Measurements from ENCODE around the gene LIX1L.

DNA sequence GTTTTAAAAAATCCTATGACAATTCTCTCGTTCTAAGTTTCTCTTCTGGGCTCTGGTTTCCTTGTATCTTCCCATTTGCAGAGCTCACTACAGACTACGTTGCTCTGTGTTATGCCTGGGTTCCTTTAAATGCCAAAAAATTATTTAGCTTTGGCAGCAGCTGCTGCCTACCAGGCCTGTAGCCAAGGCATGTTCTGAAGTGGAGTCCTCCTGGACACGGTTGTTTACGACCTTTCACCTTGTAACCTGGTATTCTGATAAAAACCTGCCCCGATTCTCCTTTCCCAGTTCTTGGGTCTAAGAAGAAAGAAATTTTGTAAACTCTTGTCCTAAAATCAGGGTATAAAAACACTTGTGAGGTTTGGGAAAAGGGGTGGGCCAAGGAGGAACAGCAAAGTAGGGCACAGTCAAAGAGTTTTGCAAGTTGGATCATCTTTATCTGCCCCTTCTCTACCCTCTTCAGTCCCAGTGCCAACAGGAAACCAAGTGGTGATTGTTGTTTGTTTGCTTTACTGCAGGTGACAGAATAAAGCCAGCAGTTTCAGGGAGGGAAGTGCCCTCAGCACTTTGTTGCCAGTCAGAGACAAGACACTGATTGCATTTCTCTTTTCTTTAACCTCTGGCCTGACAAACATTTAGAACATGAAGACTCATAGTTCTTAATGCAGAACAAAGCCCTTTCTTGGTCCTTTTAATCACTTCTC is 41.7 kb upstream of the LIX1L start:
- TF ChIP-seq, protein P1, sequence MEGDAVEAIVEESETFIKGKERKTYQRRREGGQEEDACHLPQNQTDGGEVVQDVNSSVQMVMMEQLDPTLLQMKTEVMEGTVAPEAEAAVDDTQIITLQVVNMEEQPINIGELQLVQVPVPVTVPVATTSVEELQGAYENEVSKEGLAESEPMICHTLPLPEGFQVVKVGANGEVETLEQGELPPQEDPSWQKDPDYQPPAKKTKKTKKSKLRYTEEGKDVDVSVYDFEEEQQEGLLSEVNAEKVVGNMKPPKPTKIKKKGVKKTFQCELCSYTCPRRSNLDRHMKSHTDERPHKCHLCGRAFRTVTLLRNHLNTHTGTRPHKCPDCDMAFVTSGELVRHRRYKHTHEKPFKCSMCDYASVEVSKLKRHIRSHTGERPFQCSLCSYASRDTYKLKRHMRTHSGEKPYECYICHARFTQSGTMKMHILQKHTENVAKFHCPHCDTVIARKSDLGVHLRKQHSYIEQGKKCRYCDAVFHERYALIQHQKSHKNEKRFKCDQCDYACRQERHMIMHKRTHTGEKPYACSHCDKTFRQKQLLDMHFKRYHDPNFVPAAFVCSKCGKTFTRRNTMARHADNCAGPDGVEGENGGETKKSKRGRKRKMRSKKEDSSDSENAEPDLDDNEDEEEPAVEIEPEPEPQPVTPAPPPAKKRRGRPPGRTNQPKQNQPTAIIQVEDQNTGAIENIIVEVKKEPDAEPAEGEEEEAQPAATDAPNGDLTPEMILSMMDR (IDR thresholded peaks at IDR 0.05) = no peak
- no peak for TF ChIP-seq EP300 (IDR thresholded peaks at IDR 0.05)
